A673 (cell line): ENCODE measurements around the gene RAB3D. TPM values are rescaled to one million over a fixed set of nuclear protein-coding genes. Genes with fewer than 3 reads are reported as not detected.

Experiments used
- BruUV-seq: library from RNA; stranded (reverse); fragments of 400-500 nt; replicated peaks from 2 replicates; lab custom pipeline; 2021; lab: Mats Ljungman, UMichigan
- CTCF ChIA-PET: fragments of 300-600 bp; sonication (Branson Sonifier 250); formaldehyde crosslinking; loops from one replicate; lab custom pipeline; 2022; ENCODE audit warnings: antibody characterized with exemption; lab: Charles Lee
- POLR2A ChIA-PET: fragments of 300-600 bp; sonication (Branson Sonifier 250); formaldehyde crosslinking; loops from one replicate; lab custom pipeline; 2022; ENCODE audit warnings: antibody characterized with exemption; ENCODE audit not compliant: low non-redundant PET; lab: Charles Lee
- DNase-seq: peaks from one replicate; pipeline ENCODE4 v3.0.0-alpha.2; 2015; ENCODE audit warnings: low spot score
- H3K27ac ChIP-seq: fragments of 200-600 bp; sonication (generic); 2 replicates; pipeline ENCODE4 v1.5.1; 2016; ENCODE audit warnings: mixed run types, low read depth, mild to moderate bottlenecking, mixed read lengths, antibody characterized with exemption, low read length; ENCODE audit not compliant: poor library complexity, severe bottlenecking
- H3K27me3 ChIP-seq: fragments of 200-600 bp; sonication (generic); replicated peaks from 2 replicates; pipeline ENCODE4 v1.6.1; 2017; ENCODE audit warnings: mixed run types, low read depth, mild to moderate bottlenecking, mixed read lengths, antibody characterized with exemption, low read length; ENCODE audit not compliant: insufficient read depth, poor library complexity
- H3K36me3 ChIP-seq: fragments of 200-600 bp; sonication (generic); 2 replicates; pipeline ENCODE4 v1.6.1; 2016; ENCODE audit warnings: mixed run types, mild to moderate bottlenecking, mixed read lengths, antibody characterized with exemption, low read length; ENCODE audit not compliant: insufficient read depth, poor library complexity, severe bottlenecking
- H3K4me1 ChIP-seq: fragments of 200-600 bp; sonication (generic); 2 replicates; pipeline ENCODE4 v1.6.1; 2017; ENCODE audit warnings: mixed run types, mild to moderate bottlenecking, mixed read lengths, antibody characterized with exemption, low read length; ENCODE audit not compliant: insufficient read depth, poor library complexity, severe bottlenecking
- H3K4me3 ChIP-seq: fragments of 200-600 bp; sonication (generic); 2 replicates; pipeline ENCODE4 v1.5.1; 2016; ENCODE audit warnings: low read depth, mixed run types, mild to moderate bottlenecking, mixed read lengths, low read length; ENCODE audit not compliant: poor library complexity, severe bottlenecking
- H3K9me3 ChIP-seq: fragments of 200-600 bp; sonication (generic); 2 replicates; pipeline ENCODE4 v1.6.1; 2016; ENCODE audit warnings: mixed run types, low read depth, mild to moderate bottlenecking, mixed read lengths, antibody characterized with exemption, low read length; ENCODE audit not compliant: poor library complexity, severe bottlenecking
- CTCF ChIP-seq: fragments of 300-800, 200-600 bp; sonication (generic); conservative IDR thresholded peaks from 2 replicates; pipeline ENCODE4 v1.5.1; 2017; ENCODE audit warnings: low read depth, mild to moderate bottlenecking, antibody characterized with exemption, low read length, moderate library complexity, mixed read lengths
- EZH2 ChIP-seq: fragments of 200-600 bp; sonication (generic); IDR thresholded peaks from 2 replicates; pipeline ENCODE4 v1.6.1; 2017; ENCODE audit warnings: borderline replicate concordance, low read depth, mild to moderate bottlenecking, mixed read lengths, antibody characterized with exemption, low read length; ENCODE audit not compliant: poor library complexity, severe bottlenecking
- intact Hi-C: fragments of 100-400 bp; cut with micrococcal nuclease; formaldehyde crosslinking; loops from one replicate; pipeline ENCODE4 v1.10.0; 2022; ENCODE audit not compliant: unreplicated experiment
- total RNA-seq: library from RNA; stranded (reverse); gene quantifications from 2 replicates; pipeline ENCODE4 v1.2.3, GENCODE V29; 2021

Gene RAB3D
- total RNA-seq, 1 experiment from 2014 or later, result 25.4 TPM

- intact Hi-C loops, result no loop called here
- no peak overlapping the region for H3K27ac ChIP-seq
- no peak for TF ChIP-seq EZH2
- TF ChIP-seq CTCF, result no peak
- H3K4me1 ChIP-seq, result no peaks in the 10 kb centered on the region
- ChIA-PET POLR2A (no interaction called here), CTCF (no interaction called here)
- DNase-seq, result no peak
- no peaks in the 10 kb centered on the region for H3K36me3 ChIP-seq
- no TSS peak for BruUV-seq
- H3K9me3 ChIP-seq, result no peaks in the 10 kb centered on the region
- H3K4me3 ChIP-seq, result no peak overlapping the region
- H3K27me3 ChIP-seq, result no peaks in the 10 kb centered on the region
Observed at GRCh38 chr19:11306337-11306736, 33.1 kb downstream of the RAB3D start.

- H3K36me3 ChIP-seq, result no peaks in the 10 kb centered on the region
- BruUV-seq, result no TSS peak
- no peak overlapping the region for H3K4me3 ChIP-seq
- CTCF ChIA-PET, result no interaction called here
- POLR2A ChIA-PET, result no interaction called here
- H3K27me3 ChIP-seq, result no peaks in the 10 kb centered on the region
- no peak overlapping the region for H3K27ac ChIP-seq
- intact Hi-C loops, result no loop called here
- no peaks in the 10 kb centered on the region for H3K9me3 ChIP-seq
- DNase-seq, result no peak
- TF ChIP-seq CTCF (no peak), EZH2 (no peak)
- no peaks in the 10 kb centered on the region for H3K4me1 ChIP-seq
Observed at GRCh38 chr19:11304936-11305335, 34.5 kb downstream of the RAB3D start.

GRCh38 chr19:11300811-11301120, 38.7 kb downstream of the RAB3D start:
- intact Hi-C loops, result no loop called here
- no peak for TF ChIP-seq CTCF
- no peak for TF ChIP-seq EZH2
- H3K27me3 ChIP-seq, result no peaks in the 10 kb centered on the region
- no peak overlapping the region for H3K27ac ChIP-seq
- no TSS peak for BruUV-seq
- no peak overlapping the region for H3K4me3 ChIP-seq
- no peak for DNase-seq
- CTCF ChIA-PET, result interaction anchor here (0.6 kb wide), 1 partner anchor 36 kb away, joined by 6 read pairs; no protein-coding TSS in a partner anchor
- POLR2A ChIA-PET, result no interaction called here
- no peaks in the 10 kb centered on the region for H3K4me1 ChIP-seq
- no peaks in the 10 kb centered on the region for H3K36me3 ChIP-seq
- no peaks in the 10 kb centered on the region for H3K9me3 ChIP-seq
